ENCODE measurements around the gene FPR1.

GRCh38 chr19:51739466-51740213 is 12.0 kb downstream of the FPR1 start:
- TF ChIP-seq EZH2 (IDR thresholded peaks at IDR 0.05; ENCODE audit: insufficient read depth, poor library complexity, severe bottlenecking) (no peak), EZH2phosphoT487 (IDR thresholded peaks at IDR 0.05; ENCODE audit: insufficient read depth, low read depth) (no peak)

All from GM23248 (cell line).